ENCODE measurements around the gene SAP25. TPM values are rescaled to one million over a fixed set of nuclear protein-coding genes. Genes with fewer than 3 reads are reported as not detected.

Gene SAP25
- total RNA-seq, 4 donors from 2014 or later = 2.4 to 8.4 (median 4.6) TPM

DNA sequence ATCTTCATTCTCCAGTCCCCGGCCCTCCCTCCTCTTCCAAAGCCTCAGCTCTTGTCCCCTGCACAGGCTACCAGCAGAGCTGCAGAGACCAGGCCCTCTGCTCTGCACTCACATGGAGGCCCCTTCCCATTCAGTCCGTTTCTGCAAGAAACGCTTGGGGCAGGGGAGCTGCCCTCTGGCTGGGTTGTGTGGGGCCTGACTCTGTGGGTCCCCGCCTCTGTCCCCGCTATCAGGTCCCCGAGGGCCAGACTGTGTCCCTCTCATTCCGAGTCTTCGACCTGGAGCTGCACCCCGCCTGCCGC is 30.0 kb upstream of the SAP25 start:
- Histone ChIP-seq H3K9me3 (no peaks in the 10 kb centered on the region), H3K4me3 (peak overlapping the region; percentile 60 to 85 (median 74)), H3K27ac (peak overlapping the region; percentile 70 to 91 (median 86)), H3K36me3 (peaks cover 0 to 4% (median 0%) of the 10 kb centered on the region in 3 donors), H3K4me1 (peaks cover 0 to 66% (median 8%) of the 10 kb centered on the region in 4 donors), H3K27me3 (no peaks in the 10 kb centered on the region)
- DNase-seq (ENCODE audit: low spot score in 2 of 2) = no peak
- 8 to 9% methylated on average over 7 to 9 of the region's 10 CpGs for WGBS, 2 donors
- TF ChIP-seq EP300 (IDR thresholded peaks at IDR 0.05) (no peak), POLR2A (IDR thresholded peaks at IDR 0.05) (no peak)
- TF ChIP-seq, protein P1, sequence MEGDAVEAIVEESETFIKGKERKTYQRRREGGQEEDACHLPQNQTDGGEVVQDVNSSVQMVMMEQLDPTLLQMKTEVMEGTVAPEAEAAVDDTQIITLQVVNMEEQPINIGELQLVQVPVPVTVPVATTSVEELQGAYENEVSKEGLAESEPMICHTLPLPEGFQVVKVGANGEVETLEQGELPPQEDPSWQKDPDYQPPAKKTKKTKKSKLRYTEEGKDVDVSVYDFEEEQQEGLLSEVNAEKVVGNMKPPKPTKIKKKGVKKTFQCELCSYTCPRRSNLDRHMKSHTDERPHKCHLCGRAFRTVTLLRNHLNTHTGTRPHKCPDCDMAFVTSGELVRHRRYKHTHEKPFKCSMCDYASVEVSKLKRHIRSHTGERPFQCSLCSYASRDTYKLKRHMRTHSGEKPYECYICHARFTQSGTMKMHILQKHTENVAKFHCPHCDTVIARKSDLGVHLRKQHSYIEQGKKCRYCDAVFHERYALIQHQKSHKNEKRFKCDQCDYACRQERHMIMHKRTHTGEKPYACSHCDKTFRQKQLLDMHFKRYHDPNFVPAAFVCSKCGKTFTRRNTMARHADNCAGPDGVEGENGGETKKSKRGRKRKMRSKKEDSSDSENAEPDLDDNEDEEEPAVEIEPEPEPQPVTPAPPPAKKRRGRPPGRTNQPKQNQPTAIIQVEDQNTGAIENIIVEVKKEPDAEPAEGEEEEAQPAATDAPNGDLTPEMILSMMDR (IDR thresholded peaks at IDR 0.05) = no peak

DNA sequence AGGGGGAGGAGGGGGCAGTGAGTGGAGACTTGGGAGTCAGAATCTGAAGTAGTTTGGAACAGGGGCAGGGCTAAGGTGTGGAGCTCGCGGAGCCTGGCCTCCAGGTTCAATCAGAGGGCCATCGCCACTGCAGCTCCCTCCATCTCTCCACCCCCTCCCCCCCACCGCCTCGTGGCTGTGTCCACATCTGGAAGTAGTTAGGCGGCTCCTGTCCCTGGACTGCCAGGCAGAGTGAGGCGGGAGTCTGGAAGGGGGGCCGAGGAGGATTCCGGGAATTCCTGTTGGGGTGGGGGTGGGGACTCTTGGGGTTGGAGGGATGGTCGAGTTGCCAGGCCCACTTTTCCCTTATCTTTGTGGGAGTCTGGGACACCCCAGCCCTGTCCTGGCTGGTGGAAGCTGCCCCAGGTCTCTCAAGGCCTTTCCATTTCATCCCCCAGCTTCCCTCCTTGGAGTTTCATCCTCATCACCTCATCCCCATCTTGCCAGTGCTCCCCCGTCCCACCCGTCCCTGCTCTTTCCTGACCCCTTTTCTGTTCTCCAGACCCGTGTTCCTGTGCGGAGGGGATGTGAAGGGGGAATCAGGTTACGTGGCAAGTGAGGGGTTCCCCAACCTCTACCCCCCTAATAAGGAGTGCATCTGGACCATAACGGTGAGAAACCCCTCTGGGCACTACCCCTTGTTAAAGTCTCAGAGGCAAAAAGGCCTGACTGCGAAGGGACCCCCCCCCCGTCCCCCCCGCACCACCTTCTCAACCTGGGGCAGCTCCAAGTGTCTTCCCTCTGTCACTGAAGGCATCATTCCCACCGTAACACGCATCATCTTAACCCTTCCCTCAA is 29.4 kb upstream of the SAP25 start:
- WGBS, 2 donors = 23 to 39% methylated on average over 17 to 21 of the region's 21 CpGs
- Histone ChIP-seq H3K4me1 (peaks cover 0 to 66% (median 8%) of the 10 kb centered on the region in 4 donors), H3K27me3 (no peaks in the 10 kb centered on the region), H3K9me3 (no peaks in the 10 kb centered on the region), H3K27ac (peak overlapping the region; percentile 70 to 91 (median 86)), H3K36me3 (peaks cover 0 to 4% (median 0%) of the 10 kb centered on the region in 3 donors), H3K4me3 (peak overlapping the region; percentile 60 to 85 (median 74))
- DNase-seq (ENCODE audit: low spot score in 2 of 2) = peak; percentile 76 to 88
- TF ChIP-seq, protein P1 (IDR thresholded peaks at IDR 0.05) = no peak
- peak in 1 of 2 donors; percentile 74 for TF ChIP-seq EP300 (IDR thresholded peaks at IDR 0.05)
- no peak for TF ChIP-seq POLR2A (IDR thresholded peaks at IDR 0.05)

DNA sequence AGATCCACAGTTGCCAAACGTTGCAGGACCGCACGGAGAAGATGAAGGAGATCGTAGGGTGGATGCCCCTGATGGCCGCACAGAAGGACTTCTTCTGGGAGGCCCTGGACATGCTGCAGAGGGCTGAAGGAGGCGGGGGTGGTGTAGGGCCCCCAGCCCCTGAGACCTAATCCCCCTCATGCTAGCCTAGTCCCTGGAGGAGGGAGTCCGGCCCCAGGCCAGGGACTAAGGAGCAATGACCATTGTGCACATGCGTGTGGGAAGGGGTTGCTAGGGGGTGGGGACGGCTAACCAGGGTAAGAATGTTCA is 27.0 kb upstream of the SAP25 start:
- Histone ChIP-seq H3K27me3 (no peaks in the 10 kb centered on the region), H3K36me3 (no peaks in the 10 kb centered on the region), H3K27ac (peak overlapping the region in 1 of 4 donors; percentile 40), H3K9me3 (no peaks in the 10 kb centered on the region), H3K4me1 (peaks cover 0 to 62% (median 8%) of the 10 kb centered on the region in 4 donors), H3K4me3 (no peak overlapping the region)
- WGBS, 2 donors = 81 to 86% methylated on average over 8 to 9 of the region's 9 CpGs
- DNase-seq (ENCODE audit: low spot score in 2 of 2) = no peak
- TF ChIP-seq POLR2A (IDR thresholded peaks at IDR 0.05) (no peak), EP300 (IDR thresholded peaks at IDR 0.05) (no peak)
- TF ChIP-seq, protein P1 (IDR thresholded peaks at IDR 0.05) = no peak

DNA sequence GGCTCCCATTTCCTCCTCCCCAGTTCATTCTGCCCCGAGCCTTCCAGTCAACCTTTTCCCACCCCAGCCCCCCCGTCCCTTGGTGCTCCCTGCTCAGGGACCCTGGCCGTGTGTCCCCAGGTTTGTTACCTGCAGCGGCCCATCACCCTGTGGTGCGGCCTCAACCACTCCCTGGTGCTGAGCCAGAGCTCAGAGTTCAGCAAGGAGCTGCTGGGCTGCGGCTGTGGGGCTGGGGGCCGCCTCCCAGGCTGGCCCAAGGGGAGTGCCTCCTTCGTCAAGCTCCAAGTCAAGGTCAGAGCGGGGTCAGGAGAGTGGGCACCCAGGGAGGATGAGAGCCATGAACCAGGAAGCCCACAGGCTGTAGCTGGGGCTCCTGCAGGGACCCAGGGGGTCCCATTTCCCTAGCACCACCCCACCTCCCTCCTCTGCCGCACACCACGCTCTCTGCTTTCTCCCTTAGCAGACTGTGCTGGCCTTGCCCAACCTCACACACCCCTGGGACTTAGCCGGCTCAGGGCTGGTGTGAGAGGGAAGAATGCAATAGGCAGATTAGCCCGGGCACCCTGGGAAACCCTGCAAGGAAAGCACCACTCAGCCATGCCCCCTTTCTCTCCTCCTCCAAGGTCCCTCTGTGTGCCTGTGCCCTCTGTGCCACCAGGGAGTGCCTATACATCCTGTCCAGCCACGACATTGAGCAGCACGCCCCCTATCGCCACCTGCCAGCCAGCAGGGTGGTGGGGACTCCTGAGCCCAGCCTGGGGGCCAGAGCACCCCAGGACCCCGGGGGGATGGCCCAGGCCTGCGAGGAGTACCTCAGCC is 26.4 kb upstream of the SAP25 start:
- no peak overlapping the region for H3K4me3 ChIP-seq
- no peaks in the 10 kb centered on the region for H3K9me3 ChIP-seq
- WGBS, 2 donors = 63 to 66% methylated on average over 15 of the region's 18 CpGs
- H3K36me3 ChIP-seq = no peaks in the 10 kb centered on the region
- H3K27ac ChIP-seq = peak overlapping the region in 2 of 4 donors; percentile 36 to 40
- TF ChIP-seq, protein P1 (IDR thresholded peaks at IDR 0.05) = no peak
- TF ChIP-seq POLR2A (IDR thresholded peaks at IDR 0.05) (no peak), EP300 (IDR thresholded peaks at IDR 0.05) (no peak)
- DNase-seq (ENCODE audit: low spot score in 2 of 2) = peak in 1 of 2 donors; percentile 52
- peaks cover 0 to 56% (median 7%) of the 10 kb centered on the region in 4 donors for H3K4me1 ChIP-seq
- no peaks in the 10 kb centered on the region for H3K27me3 ChIP-seq

DNA sequence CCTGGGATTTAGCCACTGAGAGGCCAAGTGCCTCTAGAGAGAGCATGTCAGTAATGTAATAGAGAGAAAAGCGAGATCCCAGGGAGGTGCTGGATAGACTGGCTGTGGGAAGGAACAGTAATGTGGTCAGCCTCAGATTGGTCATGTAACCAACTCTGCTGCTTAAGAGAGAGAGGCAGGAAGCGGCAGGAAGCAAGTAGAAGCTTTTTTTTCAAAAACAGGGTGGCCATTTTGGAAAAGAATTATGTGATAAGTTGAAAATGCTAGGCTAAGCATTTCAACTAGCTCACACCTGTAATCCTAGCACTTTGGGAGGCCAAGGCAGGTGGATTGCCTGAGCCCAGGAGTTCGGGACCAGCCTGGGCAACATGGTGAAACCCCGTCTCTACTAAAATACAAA is 24.7 kb upstream of the SAP25 start:
- H3K9me3 ChIP-seq = no peaks in the 10 kb centered on the region
- 78 to 86% methylated on average over 4 of the region's 4 CpGs for WGBS, 2 donors
- no peak overlapping the region for H3K4me3 ChIP-seq
- no peaks in the 10 kb centered on the region for H3K36me3 ChIP-seq
- no peaks in the 10 kb centered on the region for H3K27me3 ChIP-seq
- TF ChIP-seq EP300 (IDR thresholded peaks at IDR 0.05) = no peak
- TF ChIP-seq, protein P1 (IDR thresholded peaks at IDR 0.05) = no peak
- TF ChIP-seq POLR2A (IDR thresholded peaks at IDR 0.05) = no peak
- H3K27ac ChIP-seq = no peak overlapping the region
- H3K4me1 ChIP-seq = peaks cover 0 to 39% (median 4%) of the 10 kb centered on the region in 4 donors
- DNase-seq (ENCODE audit: low spot score in 2 of 2) = no peak

All from tibial nerve (tissue), 4 donors.